ENCODE data around the gene APBA3.

Gene APBA3

GRCh38 chr19:3761382-3762129, at the start of gene APBA3:
Gene APBA3, minus strand, starts transcription at chr19:3761692. Its CDS starts 1,428 bp downstream, at chr19:3760264.
- DNase-seq = peak in 1 of 2 experiments; percentile 70

- no peak for DNase-seq
Measured at GRCh38 chr19:3810708-3811355, 49.3 kb upstream of the APBA3 start.

- DNase-seq = no peak
Measured at GRCh38 chr19:3809881-3810707, 48.6 kb upstream of the APBA3 start.

- DNase-seq = no peak
Measured at GRCh38 chr19:3808420-3809143, 47.1 kb upstream of the APBA3 start.

GRCh38 chr19:3807574-3808354, 46.3 kb upstream of the APBA3 start:
- DNase-seq = no peak

- DNase-seq = no peak
Measured at GRCh38 chr19:3807131-3807480, 45.6 kb upstream of the APBA3 start.

GRCh38 chr19:3805859-3806258, 44.4 kb upstream of the APBA3 start:
- no peak for DNase-seq

- DNase-seq = no peak
Measured at GRCh38 chr19:3804429-3804828, 42.9 kb upstream of the APBA3 start.

- no peak for DNase-seq
Measured at GRCh38 chr19:3803986-3804385, 42.5 kb upstream of the APBA3 start.

- DNase-seq = no peak
Measured at GRCh38 chr19:3803114-3803888, 41.8 kb upstream of the APBA3 start.

- no peak for DNase-seq
Measured at GRCh38 chr19:3801412-3802096, 40.1 kb upstream of the APBA3 start.

- DNase-seq = no peak
Measured at GRCh38 chr19:3800996-3801395, 39.5 kb upstream of the APBA3 start.

- DNase-seq = no peak
Measured at GRCh38 chr19:3798137-3798536, 36.6 kb upstream of the APBA3 start.

GRCh38 chr19:3796358-3796757, 34.9 kb upstream of the APBA3 start:
- DNase-seq = no peak

GRCh38 chr19:3793799-3794198, 32.3 kb upstream of the APBA3 start:
- DNase-seq = no peak

GRCh38 chr19:3792114-3792513, 30.6 kb upstream of the APBA3 start:
- no peak for DNase-seq

GRCh38 chr19:3790941-3791340, 29.4 kb upstream of the APBA3 start:
- no peak for DNase-seq

GRCh38 chr19:3790209-3790734, 28.8 kb upstream of the APBA3 start:
- no peak for DNase-seq

GRCh38 chr19:3788996-3789778, 27.7 kb upstream of the APBA3 start:
- no peak for DNase-seq

All from cerebellar nuclear complex (tissue), 1 donor.